Measurements from ENCODE around the gene DGKI. TPM values are rescaled to one million over a fixed set of nuclear protein-coding genes. Genes with fewer than 3 reads are reported as not detected.

The DGKI gene
- total RNA-seq, 5 donors from 2014 or later (not counting 1 experiment from before 2014, with no cell fraction given) = not detected

DNA sequence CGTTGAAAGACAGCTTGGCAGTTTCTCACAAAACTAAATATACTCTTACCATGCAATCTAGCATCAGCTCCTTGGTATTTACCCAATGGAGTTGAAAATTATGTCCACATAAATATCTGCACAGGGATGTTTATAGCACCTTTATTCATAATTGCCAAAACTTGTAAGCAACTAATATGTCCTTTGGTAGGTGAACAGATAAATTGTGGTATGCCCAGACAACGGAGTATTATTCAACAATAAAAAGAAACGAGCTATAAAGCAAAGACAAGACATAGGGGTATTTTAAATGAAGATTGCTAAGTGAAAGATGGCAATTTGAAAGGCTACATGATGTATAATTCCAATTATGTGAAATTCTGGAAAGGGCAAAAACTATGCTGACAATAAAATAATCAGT, 340.7 kb downstream of the DGKI start:
- POLR2A ChIA-PET = no interaction called here

DNA sequence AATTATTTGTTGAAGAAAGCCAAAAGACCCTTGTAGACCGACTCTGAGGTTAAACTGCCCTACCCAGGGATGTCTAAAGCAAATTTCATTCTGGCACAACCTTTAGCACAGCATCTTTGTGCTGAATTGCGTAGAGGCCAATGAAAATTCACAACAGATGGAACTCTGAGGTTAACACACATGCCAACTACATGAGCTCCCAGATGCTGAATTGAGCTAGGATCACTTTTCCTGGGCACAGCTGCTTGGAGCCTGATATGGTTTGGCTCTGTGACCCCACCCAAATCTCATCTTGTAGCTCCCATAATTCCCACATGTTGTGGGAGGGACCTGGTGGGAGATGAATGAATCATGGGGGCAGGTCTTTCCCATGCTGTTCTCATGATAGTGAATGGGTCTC, 345.2 kb downstream of the DGKI start:
- ChIA-PET CTCF (no interaction called here), POLR2A (no interaction called here)
- H3K9me3 Mint-ChIP-seq = peaks cover 0 to 6% (median 2%) of the 10 kb centered on the region in 3 donors
- ATAC-seq (replicated peaks in 1 of 4) (no peak), DNase-seq (no peak)
- H3K4me3 ChIP-seq (ENCODE audit: control insufficient read depth in 1 of 2, extremely low read depth in 1 of 2, low read length in 1 of 2) = no peak overlapping the region
- H3K4me1 Mint-ChIP-seq = no peaks in the 10 kb centered on the region
- H3K36me3 Mint-ChIP-seq = no peaks in the 10 kb centered on the region
- H3K27me3 Mint-ChIP-seq = peaks cover 0 to 3% of the 10 kb centered on the region in 2 donors
- 61% methylated on average over 2 of the region's 2 CpGs for WGBS (ENCODE audit: insufficient coverage)
- H3K27ac ChIP-seq (ENCODE audit: low read length) = no peak overlapping the region
- no peaks in the 10 kb centered on the region for H3K4me1 ChIP-seq (ENCODE audit: control insufficient read depth in 1 of 2, extremely low read depth in 1 of 2, insufficient read depth in 2 of 2, low read length in 2 of 2)
- H3K9me3 ChIP-seq = no peaks in the 10 kb centered on the region
- no peak overlapping the region for H3K4me3 Mint-ChIP-seq
- no peak overlapping the region for H3K27ac Mint-ChIP-seq
- H3K27me3 ChIP-seq (replicated peaks in 1 of 2; ENCODE audit: control insufficient read depth in 2 of 2, extremely low read depth in 1 of 2, insufficient read depth in 2 of 2, low read length in 1 of 2) = no peaks in the 10 kb centered on the region
- no peaks in the 10 kb centered on the region for H3K36me3 ChIP-seq (ENCODE audit: control insufficient read depth in 2 of 2, extremely low read depth in 1 of 2, insufficient read depth in 1 of 2, low read length in 1 of 2)

More for the DNA sequence above, 340.7 kb downstream of the DGKI start:
- CTCF ChIA-PET = no interaction called here
- no peaks in the 10 kb centered on the region for H3K4me1 ChIP-seq (ENCODE audit: control insufficient read depth in 1 of 2, extremely low read depth in 1 of 2, insufficient read depth in 2 of 2, low read length in 2 of 2)
- Mint-ChIP-seq H3K4me1 (no peaks in the 10 kb centered on the region), H3K9me3 (peaks cover 0 to 10% (median 0%) of the 10 kb centered on the region in 3 donors), H3K36me3 (no peaks in the 10 kb centered on the region), H3K27ac (no peak overlapping the region), H3K27me3 (peaks cover 0 to 3% of the 10 kb centered on the region in 2 donors), H3K4me3 (no peak overlapping the region)
- H3K4me3 ChIP-seq (ENCODE audit: control insufficient read depth in 1 of 2, extremely low read depth in 1 of 2, low read length in 1 of 2) = no peak overlapping the region
- ATAC-seq (replicated peaks in 1 of 4) = no peak
- no peaks in the 10 kb centered on the region for H3K36me3 ChIP-seq (ENCODE audit: control insufficient read depth in 2 of 2, extremely low read depth in 1 of 2, insufficient read depth in 1 of 2, low read length in 1 of 2)
- H3K9me3 ChIP-seq = no peaks in the 10 kb centered on the region
- no peaks in the 10 kb centered on the region for H3K27me3 ChIP-seq (replicated peaks in 1 of 2; ENCODE audit: control insufficient read depth in 2 of 2, extremely low read depth in 1 of 2, insufficient read depth in 2 of 2, low read length in 1 of 2)
- no peak overlapping the region for H3K27ac ChIP-seq (ENCODE audit: low read length)
- no peak for DNase-seq
- no CpG with 5 or more reads among the region's 3 CpGs for WGBS (ENCODE audit: insufficient coverage)

- WGBS (ENCODE audit: insufficient coverage) = 92% methylated on average over 6 of the region's 6 CpGs
- no peak overlapping the region for H3K4me3 Mint-ChIP-seq
Observed at GRCh38 chr7:137492889-137493288, 353.9 kb downstream of the DGKI start.

DNA sequence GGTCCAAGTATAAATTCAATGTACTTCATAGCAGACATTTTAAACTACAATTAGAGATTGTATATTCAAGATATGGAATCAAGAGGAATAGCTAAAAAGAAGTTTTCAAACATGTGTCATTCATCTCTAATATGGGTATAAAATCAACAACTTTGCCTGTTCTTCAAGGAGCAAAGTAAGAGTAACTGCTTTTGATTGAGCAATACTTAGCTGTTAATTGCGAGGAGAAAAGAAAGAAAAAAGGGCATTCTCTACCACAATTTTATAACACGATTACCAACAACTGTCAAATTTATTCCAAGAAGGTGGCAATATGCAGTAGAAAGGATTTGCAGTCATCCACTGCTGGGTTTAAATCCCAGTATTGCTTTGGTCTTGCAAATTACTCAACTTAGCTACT, 356.9 kb downstream of the DGKI start:
- ChIA-PET CTCF (no interaction called here), POLR2A (no interaction called here)
- no peak overlapping the region for H3K27ac ChIP-seq (ENCODE audit: low read length)
- peaks cover 0 to 9% of the 10 kb centered on the region in 2 experiments for H3K27me3 ChIP-seq (replicated peaks in 1 of 2; ENCODE audit: control insufficient read depth in 2 of 2, extremely low read depth in 1 of 2, insufficient read depth in 2 of 2, low read length in 1 of 2)
- Mint-ChIP-seq H3K27me3 (peaks cover 0 to 2% of the 10 kb centered on the region in 2 donors), H3K9me3 (peaks cover 8 to 18% (median 13%) of the 10 kb centered on the region in 3 donors), H3K36me3 (no peaks in the 10 kb centered on the region), H3K4me3 (no peak overlapping the region), H3K4me1 (no peaks in the 10 kb centered on the region), H3K27ac (no peak overlapping the region)
- no peak overlapping the region for H3K4me3 ChIP-seq (ENCODE audit: control insufficient read depth in 1 of 2, extremely low read depth in 1 of 2, low read length in 1 of 2)
- H3K36me3 ChIP-seq (ENCODE audit: control insufficient read depth in 2 of 2, extremely low read depth in 1 of 2, insufficient read depth in 1 of 2, low read length in 1 of 2) = no peaks in the 10 kb centered on the region
- no peaks in the 10 kb centered on the region for H3K9me3 ChIP-seq
- no peaks in the 10 kb centered on the region for H3K4me1 ChIP-seq (ENCODE audit: control insufficient read depth in 1 of 2, extremely low read depth in 1 of 2, insufficient read depth in 2 of 2, low read length in 2 of 2)
- ATAC-seq (replicated peaks in 1 of 4) (no peak), DNase-seq (no peak)
- WGBS (ENCODE audit: insufficient coverage) = no CpG with 5 or more reads among the region's 2 CpGs

More at GRCh38 chr7:137492889-137493288, 353.9 kb downstream of the DGKI start:
- peaks cover 0 to 9% of the 10 kb centered on the region in 2 experiments for H3K27me3 ChIP-seq (replicated peaks in 1 of 2; ENCODE audit: control insufficient read depth in 2 of 2, extremely low read depth in 1 of 2, insufficient read depth in 2 of 2, low read length in 1 of 2)
- H3K9me3 ChIP-seq = no peaks in the 10 kb centered on the region
- H3K36me3 ChIP-seq (ENCODE audit: control insufficient read depth in 2 of 2, extremely low read depth in 1 of 2, insufficient read depth in 1 of 2, low read length in 1 of 2) = no peaks in the 10 kb centered on the region
- Mint-ChIP-seq H3K36me3 (no peaks in the 10 kb centered on the region), H3K27me3 (peaks cover 0 to under 1% of the 10 kb centered on the region in 2 donors), H3K27ac (no peak overlapping the region), H3K9me3 (peaks cover 10 to 30% (median 16%) of the 10 kb centered on the region in 3 donors), H3K4me1 (no peaks in the 10 kb centered on the region)
- H3K4me1 ChIP-seq (ENCODE audit: control insufficient read depth in 1 of 2, extremely low read depth in 1 of 2, insufficient read depth in 2 of 2, low read length in 2 of 2) = no peaks in the 10 kb centered on the region
- H3K4me3 ChIP-seq (ENCODE audit: control insufficient read depth in 1 of 2, extremely low read depth in 1 of 2, low read length in 1 of 2) = no peak overlapping the region
- CTCF ChIA-PET = no interaction called here
- no peak for DNase-seq
- ATAC-seq (replicated peaks in 1 of 4) = no peak
- POLR2A ChIA-PET = no interaction called here
- no peak overlapping the region for H3K27ac ChIP-seq (ENCODE audit: low read length)

DNA sequence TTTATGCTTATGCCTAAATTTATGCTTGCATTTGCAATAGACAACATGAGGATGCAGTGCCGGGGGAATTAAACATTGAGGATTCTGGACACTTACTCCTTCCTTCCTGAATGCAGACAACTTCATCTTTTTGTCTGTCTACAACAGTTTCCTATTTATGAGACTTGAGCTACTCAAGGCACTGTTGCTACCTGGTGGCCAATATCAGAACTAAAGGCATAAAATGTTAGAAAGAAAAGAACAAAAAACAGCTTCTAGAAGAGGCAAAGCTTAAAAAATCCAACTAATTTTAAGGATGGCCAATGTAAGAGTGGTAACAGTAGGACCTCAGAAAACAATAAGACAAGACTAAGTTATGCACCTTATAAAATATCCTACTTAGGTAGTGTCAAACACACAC, 358.7 kb downstream of the DGKI start:
- peaks cover 0 to 7% of the 10 kb centered on the region in 2 experiments for H3K27me3 ChIP-seq (replicated peaks in 1 of 2; ENCODE audit: control insufficient read depth in 2 of 2, extremely low read depth in 1 of 2, insufficient read depth in 2 of 2, low read length in 1 of 2)
- Mint-ChIP-seq H3K4me1 (no peaks in the 10 kb centered on the region), H3K36me3 (no peaks in the 10 kb centered on the region)

DNA sequence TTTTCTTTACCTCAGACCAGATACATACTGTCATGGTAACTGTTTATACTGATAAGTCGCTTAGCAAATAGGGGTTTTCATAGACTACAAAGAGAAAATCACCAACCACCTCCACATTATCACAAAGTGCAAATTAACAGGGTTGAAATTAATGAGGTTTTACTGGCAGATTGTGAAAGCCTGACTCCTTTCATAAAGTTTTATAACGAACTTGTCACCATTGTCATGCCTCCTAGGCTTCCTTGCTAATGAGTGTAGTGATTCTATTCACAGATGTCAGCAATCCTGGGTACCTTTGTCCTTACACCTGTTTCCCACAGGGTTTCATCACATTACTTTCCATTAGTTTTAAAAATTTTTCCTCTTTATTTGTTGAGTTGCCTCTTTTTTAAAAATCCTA, 361.0 kb downstream of the DGKI start:
- Histone ChIP-seq H3K4me3 (ENCODE audit: control insufficient read depth in 1 of 2, extremely low read depth in 1 of 2, low read length in 1 of 2) (no peak overlapping the region), H3K36me3 (ENCODE audit: control insufficient read depth in 2 of 2, extremely low read depth in 1 of 2, insufficient read depth in 1 of 2, low read length in 1 of 2) (no peaks in the 10 kb centered on the region), H3K27me3 (replicated peaks in 1 of 2; ENCODE audit: control insufficient read depth in 2 of 2, extremely low read depth in 1 of 2, insufficient read depth in 2 of 2, low read length in 1 of 2) (no peaks in the 10 kb centered on the region), H3K4me1 (ENCODE audit: control insufficient read depth in 1 of 2, extremely low read depth in 1 of 2, insufficient read depth in 2 of 2, low read length in 2 of 2) (no peaks in the 10 kb centered on the region), H3K27ac (ENCODE audit: low read length) (no peak overlapping the region), H3K9me3 (no peaks in the 10 kb centered on the region)
- Mint-ChIP-seq H3K4me1 (no peaks in the 10 kb centered on the region), H3K4me3 (no peak overlapping the region), H3K36me3 (no peaks in the 10 kb centered on the region), H3K27ac (no peak overlapping the region), H3K27me3 (peaks cover 0 to 2% of the 10 kb centered on the region in 2 donors), H3K9me3 (peaks cover 0 to 3% (median 2%) of the 10 kb centered on the region in 3 donors)
- ATAC-seq (replicated peaks in 1 of 4) (no peak), DNase-seq (no peak)
- CTCF ChIA-PET = no interaction called here
- WGBS (ENCODE audit: insufficient coverage) = no CpG with 5 or more reads among the region's 2 CpGs
- POLR2A ChIA-PET = no interaction called here

More for the DNA sequence above, 358.7 kb downstream of the DGKI start:
- H3K9me3 Mint-ChIP-seq = peaks cover 0 to 5% (median 2%) of the 10 kb centered on the region in 3 donors
- H3K36me3 ChIP-seq (ENCODE audit: control insufficient read depth in 2 of 2, extremely low read depth in 1 of 2, insufficient read depth in 1 of 2, low read length in 1 of 2) = no peaks in the 10 kb centered on the region
- H3K27ac Mint-ChIP-seq = no peak overlapping the region
- H3K27ac ChIP-seq (ENCODE audit: low read length) = no peak overlapping the region
- ATAC-seq (replicated peaks in 1 of 4) = no peak
- H3K27me3 Mint-ChIP-seq = peaks cover 0 to 2% of the 10 kb centered on the region in 2 donors
- H3K4me1 ChIP-seq (ENCODE audit: control insufficient read depth in 1 of 2, extremely low read depth in 1 of 2, insufficient read depth in 2 of 2, low read length in 2 of 2) = no peaks in the 10 kb centered on the region
- no peak for DNase-seq
- ChIA-PET POLR2A (no interaction called here), CTCF (no interaction called here)
- no CpG with 5 or more reads among the region's 1 CpG for WGBS (ENCODE audit: insufficient coverage)
- no peak overlapping the region for H3K4me3 Mint-ChIP-seq
- H3K4me3 ChIP-seq (ENCODE audit: control insufficient read depth in 1 of 2, extremely low read depth in 1 of 2, low read length in 1 of 2) = no peak overlapping the region
- no peaks in the 10 kb centered on the region for H3K9me3 ChIP-seq

- Mint-ChIP-seq H3K4me3 (no peak overlapping the region), H3K27me3 (peaks cover 0 to 2% of the 10 kb centered on the region in 2 donors), H3K27ac (no peak overlapping the region), H3K4me1 (no peaks in the 10 kb centered on the region), H3K9me3 (peaks cover 0 to 3% (median 2%) of the 10 kb centered on the region in 3 donors), H3K36me3 (no peaks in the 10 kb centered on the region)
- H3K4me1 ChIP-seq (ENCODE audit: control insufficient read depth in 1 of 2, extremely low read depth in 1 of 2, insufficient read depth in 2 of 2, low read length in 2 of 2) = no peaks in the 10 kb centered on the region
- H3K27ac ChIP-seq (ENCODE audit: low read length) = no peak overlapping the region
- 33% methylated on average over 1 of the region's 1 CpG for WGBS (ENCODE audit: insufficient coverage)
- no peaks in the 10 kb centered on the region for H3K27me3 ChIP-seq (replicated peaks in 1 of 2; ENCODE audit: control insufficient read depth in 2 of 2, extremely low read depth in 1 of 2, insufficient read depth in 2 of 2, low read length in 1 of 2)
- ATAC-seq (replicated peaks in 1 of 4) (no peak), DNase-seq (no peak)
- no peak overlapping the region for H3K4me3 ChIP-seq (ENCODE audit: control insufficient read depth in 1 of 2, extremely low read depth in 1 of 2, low read length in 1 of 2)
- no peaks in the 10 kb centered on the region for H3K9me3 ChIP-seq
- no peaks in the 10 kb centered on the region for H3K36me3 ChIP-seq (ENCODE audit: control insufficient read depth in 2 of 2, extremely low read depth in 1 of 2, insufficient read depth in 1 of 2, low read length in 1 of 2)
- ChIA-PET CTCF (no interaction called here), POLR2A (no interaction called here)
Observed at GRCh38 chr7:137484326-137484725, 362.4 kb downstream of the DGKI start.

All from T-cell (primary cell).